ENCODE data around the gene JUNB. TPM values are rescaled to one million over a fixed set of nuclear protein-coding genes. Genes with fewer than 3 reads are reported as not detected.
"Not testable (repeated sequence)": the region's sequence is repeated elsewhere in the genome, so short reads cannot be mapped to it uniquely, and the experiment has no call there.

JUNB gene
- total and polyA plus RNA-seq, 4 donors, result 111 to 689 (median 163) TPM

DNA sequence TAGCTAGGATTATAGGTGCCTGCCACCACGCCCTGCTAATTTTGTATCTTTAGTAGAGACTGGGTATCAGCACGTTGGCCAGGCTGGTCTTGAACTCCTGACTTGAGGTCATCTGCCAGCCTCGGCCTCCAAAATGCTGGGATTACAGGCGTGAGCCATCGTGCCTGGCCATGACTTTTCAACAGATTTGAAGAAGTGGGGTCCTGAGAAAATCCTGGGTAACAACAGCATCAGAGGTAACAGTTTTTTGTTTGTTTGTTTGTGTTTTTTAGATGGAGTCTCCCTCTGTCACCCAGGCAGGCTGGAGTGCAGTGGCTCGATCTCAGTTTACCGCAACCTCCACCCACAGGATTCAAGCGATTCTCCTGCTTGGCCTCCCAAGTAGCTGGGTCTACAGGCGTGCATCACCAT, 3.7 kb downstream of the JUNB start:
- H3K9ac ChIP-seq (ENCODE audit: insufficient read depth in 1 of 2, low read length in 2 of 2), result no peak overlapping the region
- ATAC-seq (ENCODE audit: insufficient read depth, low FRiP score) (no peak), DNase-seq (no peak)
- no peak overlapping the region for H3K4me3 ChIP-seq
- H3K27me3 ChIP-seq (ENCODE audit: control insufficient read depth in 3 of 3, insufficient read depth in 3 of 3, low read length in 2 of 3), result no peaks in the 10 kb centered on the region
- H3K36me3 ChIP-seq (ENCODE audit: control insufficient read depth in 4 of 4, insufficient read depth in 4 of 4, low read length in 4 of 4), result peaks cover 0 to 9% (median 6%) of the 10 kb centered on the region in 4 donors
- TF ChIP-seq, protein P1, sequence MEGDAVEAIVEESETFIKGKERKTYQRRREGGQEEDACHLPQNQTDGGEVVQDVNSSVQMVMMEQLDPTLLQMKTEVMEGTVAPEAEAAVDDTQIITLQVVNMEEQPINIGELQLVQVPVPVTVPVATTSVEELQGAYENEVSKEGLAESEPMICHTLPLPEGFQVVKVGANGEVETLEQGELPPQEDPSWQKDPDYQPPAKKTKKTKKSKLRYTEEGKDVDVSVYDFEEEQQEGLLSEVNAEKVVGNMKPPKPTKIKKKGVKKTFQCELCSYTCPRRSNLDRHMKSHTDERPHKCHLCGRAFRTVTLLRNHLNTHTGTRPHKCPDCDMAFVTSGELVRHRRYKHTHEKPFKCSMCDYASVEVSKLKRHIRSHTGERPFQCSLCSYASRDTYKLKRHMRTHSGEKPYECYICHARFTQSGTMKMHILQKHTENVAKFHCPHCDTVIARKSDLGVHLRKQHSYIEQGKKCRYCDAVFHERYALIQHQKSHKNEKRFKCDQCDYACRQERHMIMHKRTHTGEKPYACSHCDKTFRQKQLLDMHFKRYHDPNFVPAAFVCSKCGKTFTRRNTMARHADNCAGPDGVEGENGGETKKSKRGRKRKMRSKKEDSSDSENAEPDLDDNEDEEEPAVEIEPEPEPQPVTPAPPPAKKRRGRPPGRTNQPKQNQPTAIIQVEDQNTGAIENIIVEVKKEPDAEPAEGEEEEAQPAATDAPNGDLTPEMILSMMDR (IDR thresholded peaks at IDR 0.05; ENCODE audit: control extremely low read depth, extremely low read depth), result no peak
- 93 to 95% methylated on average over 9 of the region's 9 CpGs for WGBS, 2 donors
- peak overlapping the region in 1 of 2 donors; percentile 27 for H3K27ac ChIP-seq (ENCODE audit: low read depth in 1 of 2, low read length in 1 of 2)
- peaks cover 0 to 36% (median 8%) of the 10 kb centered on the region in 5 donors for H3K4me1 ChIP-seq (ENCODE audit: control insufficient read depth in 5 of 5, insufficient read depth in 5 of 5, low read length in 5 of 5)
- no peaks in the 10 kb centered on the region for H3K9me3 ChIP-seq (ENCODE audit: control insufficient read depth in 4 of 4, insufficient read depth in 3 of 4, low read length in 3 of 4)

DNA sequence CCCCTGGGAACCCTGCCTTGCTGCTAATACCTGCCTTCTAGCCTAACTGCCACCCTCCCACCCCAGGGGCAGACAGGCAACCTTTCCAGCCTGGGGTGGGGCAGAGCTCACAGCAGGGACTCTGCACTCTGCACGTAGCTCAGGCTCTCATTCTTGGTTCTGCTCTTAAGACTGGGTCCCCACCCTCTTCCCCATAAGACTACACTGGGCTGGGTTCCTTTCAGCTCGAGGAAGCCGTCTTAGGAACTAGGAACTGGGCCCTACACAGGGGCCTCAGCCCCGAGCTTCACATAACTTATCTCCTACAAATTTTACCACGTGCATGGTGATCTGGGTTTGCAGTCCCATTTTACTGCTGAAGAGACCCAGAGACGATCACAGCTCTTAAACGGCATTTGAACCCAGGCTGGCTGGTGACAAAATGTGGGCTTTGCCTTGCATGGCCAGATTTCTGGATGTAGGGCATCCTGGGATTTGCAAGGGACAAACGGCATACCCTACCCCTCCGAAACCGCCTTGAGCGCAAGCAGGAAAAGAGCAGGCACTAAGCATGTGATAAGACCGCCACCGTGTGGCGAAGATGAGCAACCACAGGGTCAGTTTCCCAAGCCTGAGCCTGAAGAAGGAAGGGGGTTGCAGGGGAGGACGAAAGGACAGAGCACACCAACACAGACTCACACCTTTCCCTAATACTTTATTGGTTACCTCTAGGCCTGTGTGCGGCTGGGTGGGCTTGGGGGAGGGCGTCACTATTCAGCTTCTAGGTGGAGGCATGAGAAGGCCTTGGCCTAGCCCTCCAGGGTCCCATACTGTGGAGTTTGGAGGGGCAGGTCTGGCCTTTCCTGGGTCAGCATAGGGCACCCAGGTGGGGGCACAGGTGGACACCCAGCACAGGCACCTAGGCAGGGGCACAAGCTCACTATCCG, 5.1 kb downstream of the JUNB start:
- H3K9ac ChIP-seq (ENCODE audit: insufficient read depth in 1 of 2, low read length in 2 of 2), result no peak overlapping the region
- peak overlapping the region in 1 of 2 donors; percentile 12 for H3K27ac ChIP-seq (ENCODE audit: low read depth in 1 of 2, low read length in 1 of 2)
- no peaks in the 10 kb centered on the region for H3K27me3 ChIP-seq (ENCODE audit: control insufficient read depth in 3 of 3, insufficient read depth in 3 of 3, low read length in 2 of 3)
- no peak overlapping the region for H3K4me3 ChIP-seq
- DNase-seq (peak; percentile 87 to 91 (median 88)), ATAC-seq (ENCODE audit: insufficient read depth, low FRiP score) (no peak)
- H3K36me3 ChIP-seq (ENCODE audit: control insufficient read depth in 4 of 4, insufficient read depth in 4 of 4, low read length in 4 of 4), result peaks cover 0 to 10% (median 8%) of the 10 kb centered on the region in 4 donors
- TF ChIP-seq, protein P1 (IDR thresholded peaks at IDR 0.05; ENCODE audit: control extremely low read depth, extremely low read depth), result peak; percentile 99
- 8 to 11% methylated on average over 18 of the region's 18 CpGs for WGBS, 2 donors
- H3K9me3 ChIP-seq (ENCODE audit: control insufficient read depth in 4 of 4, insufficient read depth in 3 of 4, low read length in 3 of 4), result no peaks in the 10 kb centered on the region
- peaks cover 0 to 36% (median 4%) of the 10 kb centered on the region in 5 donors for H3K4me1 ChIP-seq (ENCODE audit: control insufficient read depth in 5 of 5, insufficient read depth in 5 of 5, low read length in 5 of 5)

DNA sequence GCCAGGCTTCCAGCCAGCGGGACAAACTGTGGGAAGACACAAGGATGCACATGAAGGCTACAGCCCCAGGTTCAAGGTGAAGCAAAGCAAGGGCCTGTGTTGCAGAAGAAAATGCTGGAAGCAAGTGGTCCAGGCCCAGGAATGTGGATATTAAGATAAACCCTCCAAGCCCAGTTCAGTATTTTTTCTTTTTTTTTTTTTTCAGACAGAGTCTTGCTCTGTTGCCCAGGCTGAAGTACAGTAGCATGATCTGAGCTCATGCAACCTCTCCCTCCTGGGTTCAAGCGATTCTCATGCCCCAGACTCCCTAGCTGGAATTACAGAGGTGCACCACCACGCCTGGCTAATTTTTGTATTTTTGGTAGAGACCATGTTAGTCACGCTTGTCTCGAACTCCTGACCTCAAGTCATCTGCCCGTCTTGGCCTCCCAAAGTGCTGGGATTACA, 5.9 kb downstream of the JUNB start:
- no peak overlapping the region for H3K9ac ChIP-seq (ENCODE audit: insufficient read depth in 1 of 2, low read length in 2 of 2)
- ATAC-seq (ENCODE audit: insufficient read depth, low FRiP score), result no peak
- no peak overlapping the region for H3K27ac ChIP-seq (ENCODE audit: low read depth in 1 of 2, low read length in 1 of 2)
- H3K4me1 ChIP-seq (ENCODE audit: control insufficient read depth in 5 of 5, insufficient read depth in 5 of 5, low read length in 5 of 5), result peaks cover 0 to 36% (median 4%) of the 10 kb centered on the region in 5 donors
- no peak for DNase-seq
- WGBS, 2 donors, result 94 to 96% methylated on average over 6 of the region's 6 CpGs
- no peak overlapping the region for H3K4me3 ChIP-seq
- TF ChIP-seq, protein P1 (IDR thresholded peaks at IDR 0.05; ENCODE audit: control extremely low read depth, extremely low read depth), result no peak
- no peaks in the 10 kb centered on the region for H3K9me3 ChIP-seq (ENCODE audit: control insufficient read depth in 4 of 4, insufficient read depth in 3 of 4, low read length in 3 of 4)
- peaks cover 0 to 10% (median 9%) of the 10 kb centered on the region in 4 donors for H3K36me3 ChIP-seq (ENCODE audit: control insufficient read depth in 4 of 4, insufficient read depth in 4 of 4, low read length in 4 of 4)
- H3K27me3 ChIP-seq (ENCODE audit: control insufficient read depth in 3 of 3, insufficient read depth in 3 of 3, low read length in 2 of 3), result no peaks in the 10 kb centered on the region

DNA sequence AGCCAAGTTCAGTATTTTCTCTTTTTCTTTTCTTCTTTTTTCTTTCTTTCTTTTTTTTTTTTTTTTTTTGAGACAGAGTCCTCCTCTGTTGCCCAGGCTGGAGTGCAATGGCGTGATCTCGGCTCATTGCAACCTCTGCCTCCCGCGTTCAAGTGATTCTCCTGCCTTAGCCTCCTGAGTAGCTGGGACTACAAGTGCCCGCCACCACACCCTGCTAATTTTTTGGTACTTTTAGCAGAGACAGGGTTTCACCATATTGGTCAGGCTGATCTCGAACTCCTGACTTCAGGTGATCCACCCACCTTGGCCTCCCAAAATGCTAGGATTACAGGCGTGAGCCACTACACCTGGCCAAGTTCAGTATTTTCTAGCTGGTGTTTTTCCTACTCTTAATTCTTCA, 6.3 kb downstream of the JUNB start:
- H3K36me3 ChIP-seq (ENCODE audit: control insufficient read depth in 4 of 4, insufficient read depth in 4 of 4, low read length in 4 of 4); H3K9ac ChIP-seq (ENCODE audit: insufficient read depth in 1 of 2, low read length in 2 of 2); H3K9me3 ChIP-seq (ENCODE audit: control insufficient read depth in 4 of 4, insufficient read depth in 3 of 4, low read length in 3 of 4); DNase-seq; ATAC-seq (ENCODE audit: insufficient read depth, low FRiP score); H3K4me3 ChIP-seq; H3K27ac ChIP-seq (ENCODE audit: low read depth in 1 of 2, low read length in 1 of 2); H3K27me3 ChIP-seq (ENCODE audit: control insufficient read depth in 3 of 3, insufficient read depth in 3 of 3, low read length in 2 of 3): not testable (repeated sequence)
- H3K4me1 ChIP-seq (ENCODE audit: control insufficient read depth in 5 of 5, insufficient read depth in 5 of 5, low read length in 5 of 5), result peaks cover 3 to 36% (median 5%) of the 10 kb centered on the region in 5 donors
- 96 to 97% methylated on average over 7 of the region's 7 CpGs for WGBS, 2 donors
